Measurements from ENCODE around the gene GATA5.

Gene GATA5

GRCh38 chr20:62421716-62421990 lies 54.1 kb downstream of the GATA5 start:
- Histone ChIP-seq H3K36me3 (ENCODE audit: insufficient read depth, low read length) (no peaks in the 10 kb centered on the region), H3K9me2 (ENCODE audit: low read depth, low read length) (no peaks in the 10 kb centered on the region), H3K4me1 (ENCODE audit: insufficient read depth, low read length, severe bottlenecking) (no peaks in the 10 kb centered on the region), H4K20me1 (ENCODE audit: insufficient read depth, low read length) (no peaks in the 10 kb centered on the region), H3K4me2 (ENCODE audit: low read length) (no peak overlapping the region), H3K27ac (ENCODE audit: low read depth, low read length, poor library complexity, severe bottlenecking) (no peak overlapping the region), H3K9me3 (ENCODE audit: low read length) (no peaks in the 10 kb centered on the region), H3F3A (ENCODE audit: insufficient read depth, low read length) (no peaks in the 10 kb centered on the region), H3K4me3 (ENCODE audit: low read depth, low read length, poor library complexity, severe bottlenecking) (no peak overlapping the region), H2AFZ (ENCODE audit: low read length) (no peak overlapping the region), H3K27me3 (ENCODE audit: insufficient read depth, low read length) (peaks cover 7% of the 10 kb centered on the region; the same call in 1 of the 2 replicates), H3K9ac (ENCODE audit: low read length) (no peak overlapping the region), H3K79me2 (ENCODE audit: insufficient read depth, low read length) (no peaks in the 10 kb centered on the region)
- no peak for TF ChIP-seq CTCF (IDR thresholded peaks at IDR 0.05; ENCODE audit: low read length)
- TF ChIP-seq EZH2 (IDR thresholded peaks at IDR 0.05; ENCODE audit: borderline replicate concordance, low read length), result no peak

- no peak overlapping the region for H3K4me2 ChIP-seq (ENCODE audit: low read length)
- no peaks in the 10 kb centered on the region for H3K36me3 ChIP-seq (ENCODE audit: insufficient read depth, low read length)
- TF ChIP-seq CTCF (IDR thresholded peaks at IDR 0.05; ENCODE audit: low read length) (no peak), EZH2 (IDR thresholded peaks at IDR 0.05; ENCODE audit: borderline replicate concordance, low read length) (no peak)
- H3K4me3 ChIP-seq (ENCODE audit: low read depth, low read length, poor library complexity, severe bottlenecking), result no peak overlapping the region
- no peak overlapping the region for H3K27ac ChIP-seq (ENCODE audit: low read depth, low read length, poor library complexity, severe bottlenecking)
- no peaks in the 10 kb centered on the region for H3K4me1 ChIP-seq (ENCODE audit: insufficient read depth, low read length, severe bottlenecking)
- no peaks in the 10 kb centered on the region for H3F3A ChIP-seq (ENCODE audit: insufficient read depth, low read length)
- no peaks in the 10 kb centered on the region for H3K9me3 ChIP-seq (ENCODE audit: low read length)
- no peaks in the 10 kb centered on the region for H3K9me2 ChIP-seq (ENCODE audit: low read depth, low read length)
- no peaks in the 10 kb centered on the region for H3K79me2 ChIP-seq (ENCODE audit: insufficient read depth, low read length)
- H3K27me3 ChIP-seq (ENCODE audit: insufficient read depth, low read length), result peaks cover 7% of the 10 kb centered on the region; the same call in 1 of the 2 replicates
- H3K9ac ChIP-seq (ENCODE audit: low read length), result no peak overlapping the region
- no peaks in the 10 kb centered on the region for H4K20me1 ChIP-seq (ENCODE audit: insufficient read depth, low read length)
- no peak overlapping the region for H2AFZ ChIP-seq (ENCODE audit: low read length)
Measured at GRCh38 chr20:62420846-62421715, 54.7 kb downstream of the GATA5 start.

- no peak for TF ChIP-seq EZH2 (IDR thresholded peaks at IDR 0.05; ENCODE audit: borderline replicate concordance, low read length)
- TF ChIP-seq CTCF (IDR thresholded peaks at IDR 0.05; ENCODE audit: low read length), result no peak
- Histone ChIP-seq H3K79me2 (ENCODE audit: insufficient read depth, low read length) (no peaks in the 10 kb centered on the region), H3K9ac (ENCODE audit: low read length) (no peak overlapping the region), H3K9me2 (ENCODE audit: low read depth, low read length) (no peaks in the 10 kb centered on the region), H3K27me3 (ENCODE audit: insufficient read depth, low read length) (peaks cover 7% of the 10 kb centered on the region; the same call in 1 of the 2 replicates), H4K20me1 (ENCODE audit: insufficient read depth, low read length) (no peaks in the 10 kb centered on the region), H3F3A (ENCODE audit: insufficient read depth, low read length) (no peaks in the 10 kb centered on the region), H2AFZ (ENCODE audit: low read length) (no peak overlapping the region), H3K9me3 (ENCODE audit: low read length) (no peaks in the 10 kb centered on the region), H3K4me1 (ENCODE audit: insufficient read depth, low read length, severe bottlenecking) (no peaks in the 10 kb centered on the region), H3K27ac (ENCODE audit: low read depth, low read length, poor library complexity, severe bottlenecking) (no peak overlapping the region), H3K36me3 (ENCODE audit: insufficient read depth, low read length) (no peaks in the 10 kb centered on the region), H3K4me3 (ENCODE audit: low read depth, low read length, poor library complexity, severe bottlenecking) (no peak overlapping the region), H3K4me2 (ENCODE audit: low read length) (no peak overlapping the region)
Measured at GRCh38 chr20:62419759-62420158, 56.0 kb downstream of the GATA5 start.
